HAP-1 (cell line): ENCODE data around the gene FKBP11.

Experiments used
- DNase-seq, 2 experiments: peaks; one replicate each; pipeline ENCODE4 v3.0.0-alpha.2; 2016 to 2020; ENCODE audit warnings: low spot score in 2 of 2
- H3K27me3 ChIP-seq: fragments of 250-450 bp; sonication (Bioruptor Pico); 2 replicates; pipeline ENCODE4 v1.5.1; 2020; ENCODE audit warnings: low read depth, mild to moderate bottlenecking, moderate library complexity
- H3K36me3 ChIP-seq: fragments of 250-450 bp; sonication (Bioruptor Pico); replicated peaks from 2 replicates; pipeline ENCODE4 v1.5.1; 2020; ENCODE audit warnings: mild to moderate bottlenecking
- H3K4me1 ChIP-seq: fragments of 250-450 bp; sonication (Bioruptor Pico); 2 replicates; pipeline ENCODE4 v1.5.1; 2020; ENCODE audit warnings: mild to moderate bottlenecking
- H3K4me3 ChIP-seq: fragments of 250-450 bp; sonication (Bioruptor Pico); 2 replicates; pipeline ENCODE4 v1.5.1; 2020; ENCODE audit warnings: mild to moderate bottlenecking, moderate library complexity
- H3K9me3 ChIP-seq: fragments of 250-450 bp; sonication (Bioruptor Pico); 2 replicates; pipeline ENCODE4 v1.5.1; 2020; ENCODE audit warnings: mild to moderate bottlenecking, moderate library complexity
- in situ Hi-C: fragments of 300-500 bp; cut with MboI; formaldehyde crosslinking; loops from 3 replicates; pipeline ENCODE4 v1.14.3; 2020; ENCODE audit warnings: low sequenced_read_pairs, inconsistent platforms, mixed read lengths

Gene FKBP11

DNA sequence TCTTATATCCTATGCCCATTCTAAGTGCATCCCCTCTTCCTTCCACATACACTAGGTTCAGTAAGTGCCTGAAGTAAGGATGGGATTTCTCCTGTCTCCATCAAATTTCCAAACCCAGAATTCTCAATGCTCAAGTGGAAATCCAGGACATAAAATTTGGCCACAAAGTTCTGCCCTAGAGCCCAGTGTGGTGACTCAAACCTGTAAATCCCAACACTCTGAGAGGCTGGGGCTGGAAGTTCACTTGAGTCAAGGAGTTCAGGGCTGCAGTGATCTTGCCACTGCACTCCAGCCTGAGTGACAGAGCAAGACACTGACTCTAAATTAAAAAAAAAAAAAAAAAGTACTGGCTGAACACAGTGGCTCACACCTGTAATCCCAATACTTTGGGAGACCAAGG lies 36.5 kb upstream of the FKBP11 start:
- Histone ChIP-seq H3K4me3 (no peak overlapping the region), H3K9me3 (no peaks in the 10 kb centered on the region), H3K4me1 (no peaks in the 10 kb centered on the region; the same call in 1 of the 2 replicates), H3K27me3 (no peaks in the 10 kb centered on the region), H3K36me3 (no peaks in the 10 kb centered on the region)
- in situ Hi-C loops, result no loop called here
- no peak for DNase-seq

GRCh38 chr12:48961331-48961730 lies 36.0 kb upstream of the FKBP11 start:
- Histone ChIP-seq H3K36me3 (no peaks in the 10 kb centered on the region), H3K9me3 (no peaks in the 10 kb centered on the region), H3K4me3 (no peak overlapping the region), H3K4me1 (no peaks in the 10 kb centered on the region; the same call in 1 of the 2 replicates), H3K27me3 (no peaks in the 10 kb centered on the region)
- in situ Hi-C loops, result no loop called here
- no peak for DNase-seq

GRCh38 chr12:48960834-48961233 lies 35.5 kb upstream of the FKBP11 start:
- Histone ChIP-seq H3K9me3 (no peaks in the 10 kb centered on the region), H3K27me3 (no peaks in the 10 kb centered on the region), H3K4me1 (no peaks in the 10 kb centered on the region; the same call in 1 of the 2 replicates), H3K4me3 (no peak overlapping the region), H3K36me3 (no peaks in the 10 kb centered on the region)
- in situ Hi-C loops, result no loop called here
- no peak for DNase-seq

- Histone ChIP-seq H3K9me3 (no peaks in the 10 kb centered on the region), H3K4me1 (peaks cover 10% of the 10 kb centered on the region), H3K4me3 (peak overlapping the region; percentile 91), H3K27me3 (no peaks in the 10 kb centered on the region), H3K36me3 (peaks cover 12% of the 10 kb centered on the region)
- in situ Hi-C loops, result no loop called here
- DNase-seq, result no peak
These were observed 32.7 kb upstream of the FKBP11 start for GRCh38 chr12:48958049-48958388.

DNA sequence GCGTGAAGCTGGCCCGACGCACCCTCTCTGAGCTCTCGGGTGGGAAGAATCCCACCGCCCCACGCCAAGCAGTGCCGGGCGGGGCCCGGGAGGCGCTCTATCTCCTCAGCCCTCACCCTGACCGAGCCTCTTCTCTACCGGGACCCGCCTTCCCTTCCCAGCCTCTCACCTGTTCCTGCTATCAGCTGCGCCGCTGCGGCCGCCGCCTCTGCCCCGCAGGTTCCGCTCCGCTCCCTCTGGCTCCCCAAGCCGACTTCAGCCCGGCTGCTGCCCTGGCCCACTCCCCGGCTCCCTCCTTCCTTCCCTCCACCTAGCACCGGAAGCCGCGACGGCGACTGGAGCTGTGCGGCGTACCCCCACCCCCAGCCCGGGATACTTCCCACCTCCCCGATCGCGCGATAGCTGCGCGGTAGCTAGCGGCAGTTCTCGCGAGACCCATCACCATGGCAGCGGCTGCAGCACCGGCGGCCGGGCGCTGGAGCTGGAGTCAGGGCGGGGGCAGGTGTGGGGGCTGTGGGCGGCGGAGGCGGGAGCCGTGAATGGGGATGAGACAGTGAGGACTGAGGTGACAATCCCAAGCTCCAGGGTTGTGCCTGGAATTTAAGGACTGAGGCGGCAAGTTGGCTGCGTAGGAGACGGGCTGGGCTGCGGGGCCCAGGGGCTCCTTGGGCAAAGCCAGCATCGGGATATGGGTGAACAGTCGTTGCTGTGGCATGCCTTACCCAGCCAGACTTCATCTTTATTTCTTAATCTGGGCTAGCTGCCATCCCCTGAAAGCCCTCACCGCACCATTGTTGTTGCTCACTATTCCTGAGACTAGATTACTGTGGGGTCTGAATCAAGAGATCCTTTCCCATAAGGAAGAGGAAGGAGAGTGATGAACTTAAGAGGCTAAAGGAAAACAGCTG lies 32.1 kb upstream of the FKBP11 start, which contains the start of gene ARF3:
TSS of gene ARF3 (minus strand) at position 347 of the 908 bp plus-strand sequence. CDS start 16,392 bp downstream, outside the sequence.
- peak; percentile 92 to 98 for DNase-seq
- in situ Hi-C loops, result no loop called here
- Histone ChIP-seq H3K27me3 (no peaks in the 10 kb centered on the region), H3K36me3 (peaks cover 17% of the 10 kb centered on the region), H3K4me3 (peak within 1 kb of the TSS; percentile 91), H3K9me3 (no peaks in the 10 kb centered on the region), H3K4me1 (peaks cover 10% of the 10 kb centered on the region)

- Histone ChIP-seq H3K4me1 (peaks cover 10% of the 10 kb centered on the region), H3K36me3 (peaks cover 17% of the 10 kb centered on the region), H3K9me3 (no peaks in the 10 kb centered on the region), H3K27me3 (no peaks in the 10 kb centered on the region), H3K4me3 (peak overlapping the region; percentile 91)
- peak; percentile 96 to 97 for DNase-seq
- in situ Hi-C loops, result no loop called here
These were observed 31.2 kb upstream of the FKBP11 start for GRCh38 chr12:48956279-48957140.

DNA sequence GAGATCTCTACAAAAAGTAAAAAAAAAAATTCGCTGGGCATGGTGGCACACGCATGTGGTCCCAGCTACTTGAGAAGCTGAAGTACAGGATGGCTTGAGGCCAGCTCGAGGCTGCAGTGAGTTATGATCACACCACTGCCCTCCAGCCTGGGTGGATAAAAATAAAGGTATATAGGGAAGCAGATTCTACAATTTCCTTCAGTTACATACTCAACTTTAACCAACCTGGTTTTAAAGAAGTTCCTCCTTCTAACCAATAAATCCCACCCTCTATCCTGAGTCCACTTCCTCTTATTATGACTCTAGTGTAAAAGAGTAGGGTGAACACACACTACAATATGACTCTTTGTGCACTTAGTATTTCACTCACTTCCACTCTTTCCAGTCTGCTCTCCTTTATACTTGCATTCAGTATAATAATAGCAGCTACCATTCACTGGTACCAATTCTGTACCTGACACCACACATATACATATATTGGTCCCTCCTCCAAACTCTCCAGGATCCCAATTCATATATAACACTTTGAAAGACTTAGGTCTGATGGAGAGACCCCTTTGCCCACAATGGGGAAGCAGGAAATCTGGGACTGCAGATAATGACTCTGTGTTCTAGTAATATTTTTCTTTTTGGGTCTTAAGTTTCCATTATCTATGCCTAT lies 29.7 kb upstream of the FKBP11 start:
- Histone ChIP-seq H3K36me3 (peaks cover 17% of the 10 kb centered on the region), H3K4me1 (peaks cover 10% of the 10 kb centered on the region), H3K27me3 (no peaks in the 10 kb centered on the region), H3K4me3 (no peak overlapping the region), H3K9me3 (no peaks in the 10 kb centered on the region)
- in situ Hi-C loops, result no loop called here
- no peak for DNase-seq

DNA sequence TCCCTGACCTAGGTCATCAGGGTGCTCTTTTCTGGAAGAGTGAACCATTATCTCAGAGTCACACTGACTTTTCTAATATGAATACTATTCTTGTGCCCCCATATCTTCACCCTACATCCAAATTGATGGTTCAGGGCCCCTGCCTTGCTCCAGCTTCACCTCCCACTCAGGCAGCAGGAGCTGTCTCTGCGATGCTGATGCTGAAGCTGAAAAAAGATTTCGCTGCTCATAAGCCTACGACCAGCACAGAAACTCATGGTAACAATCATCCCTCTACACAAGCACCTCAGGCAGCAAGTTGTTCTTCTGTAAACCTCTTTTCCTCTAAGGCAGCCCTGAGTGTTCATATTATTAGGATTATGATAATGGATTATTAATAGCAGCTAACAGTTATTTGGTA lies 28.8 kb upstream of the FKBP11 start:
- no peak for DNase-seq
- Histone ChIP-seq H3K4me1 (peaks cover 10% of the 10 kb centered on the region), H3K9me3 (no peaks in the 10 kb centered on the region), H3K4me3 (no peak overlapping the region), H3K36me3 (peaks cover 23% of the 10 kb centered on the region), H3K27me3 (no peaks in the 10 kb centered on the region)
- in situ Hi-C loops, result no loop called here

- H3K4me1 ChIP-seq, result peaks cover 10% of the 10 kb centered on the region
These were observed 27.4 kb upstream of the FKBP11 start for GRCh38 chr12:48952691-48953090.

DNA sequence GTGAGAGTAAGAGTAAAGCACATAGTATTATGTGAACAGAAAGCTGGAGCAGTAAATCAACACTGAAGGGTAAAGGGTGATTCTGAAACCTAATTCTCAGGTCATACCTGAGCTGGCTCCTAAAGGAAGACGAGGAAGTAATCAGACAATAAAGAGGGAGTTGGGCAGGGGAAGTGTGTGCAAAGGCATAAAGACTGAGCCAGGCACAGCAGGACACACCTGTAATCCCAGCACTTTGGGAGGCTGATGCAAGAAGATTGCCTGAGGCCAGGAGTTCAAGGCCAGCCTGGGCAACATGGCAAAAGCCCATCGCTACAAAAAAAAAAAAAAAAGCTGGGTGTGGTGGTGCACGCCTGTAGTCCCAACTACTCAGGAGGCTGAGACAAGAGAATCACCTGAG lies 22.4 kb upstream of the FKBP11 start:
- in situ Hi-C loops, result no loop called here
- Histone ChIP-seq H3K27me3 (no peaks in the 10 kb centered on the region), H3K4me1 (peaks cover 4% of the 10 kb centered on the region), H3K4me3 (no peak overlapping the region), H3K36me3 (peaks cover 11% of the 10 kb centered on the region), H3K9me3 (no peaks in the 10 kb centered on the region)
- no peak for DNase-seq

More at GRCh38 chr12:48952691-48953090, 27.4 kb upstream of the FKBP11 start:
- no peak for DNase-seq
- H3K4me3 ChIP-seq, result no peak overlapping the region
- no peaks in the 10 kb centered on the region for H3K9me3 ChIP-seq
- no peaks in the 10 kb centered on the region for H3K27me3 ChIP-seq
- H3K36me3 ChIP-seq, result peaks cover 23% of the 10 kb centered on the region
- in situ Hi-C loops, result no loop called here

DNA sequence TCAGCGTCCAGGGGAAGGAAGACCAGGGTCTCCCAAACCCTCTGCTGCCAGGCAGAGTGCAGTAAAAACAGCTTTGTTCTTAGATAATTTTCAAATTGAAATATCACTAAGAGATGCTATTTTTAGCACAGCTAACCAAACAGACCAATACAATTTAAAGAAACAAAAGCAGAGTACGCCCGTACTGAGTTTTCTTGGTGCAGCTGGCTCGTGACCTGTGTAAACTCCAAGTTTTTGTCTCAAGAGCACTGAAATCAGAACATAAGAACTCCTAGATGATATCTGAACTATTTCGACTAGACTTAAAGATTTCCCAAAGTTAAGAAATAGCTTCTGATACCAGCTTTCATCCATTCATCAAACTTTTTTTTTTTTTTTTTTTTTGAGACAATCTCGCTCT lies 21.7 kb upstream of the FKBP11 start:
- in situ Hi-C loops, result no loop called here
- no peak for DNase-seq
- H3K36me3 ChIP-seq, result peaks cover 10% of the 10 kb centered on the region
- H3K9me3 ChIP-seq, result no peaks in the 10 kb centered on the region
- no peak overlapping the region for H3K4me3 ChIP-seq
- H3K4me1 ChIP-seq, result peaks cover 4% of the 10 kb centered on the region
- H3K27me3 ChIP-seq, result no peaks in the 10 kb centered on the region

- DNase-seq, result no peak
- in situ Hi-C loops, result no loop called here
- no peak overlapping the region for H3K4me3 ChIP-seq
- no peaks in the 10 kb centered on the region for H3K9me3 ChIP-seq
- H3K4me1 ChIP-seq, result peaks cover 4% of the 10 kb centered on the region
- no peaks in the 10 kb centered on the region for H3K27me3 ChIP-seq
- peaks cover 17% of the 10 kb centered on the region for H3K36me3 ChIP-seq
These were observed 20.9 kb upstream of the FKBP11 start for GRCh38 chr12:48946205-48946604.

- Histone ChIP-seq H3K27me3 (no peaks in the 10 kb centered on the region), H3K4me1 (peaks cover 4% of the 10 kb centered on the region)
These were observed 17.9 kb upstream of the FKBP11 start for GRCh38 chr12:48943221-48943620.

More at GRCh38 chr12:48943221-48943620, 17.9 kb upstream of the FKBP11 start:
- H3K36me3 ChIP-seq, result peaks cover 33% of the 10 kb centered on the region
- in situ Hi-C loops, result no loop called here
- no peaks in the 10 kb centered on the region for H3K9me3 ChIP-seq
- H3K4me3 ChIP-seq, result no peak overlapping the region
- no peak for DNase-seq
